ENCODE results near the gene RP9.

The RP9 gene

DNA sequence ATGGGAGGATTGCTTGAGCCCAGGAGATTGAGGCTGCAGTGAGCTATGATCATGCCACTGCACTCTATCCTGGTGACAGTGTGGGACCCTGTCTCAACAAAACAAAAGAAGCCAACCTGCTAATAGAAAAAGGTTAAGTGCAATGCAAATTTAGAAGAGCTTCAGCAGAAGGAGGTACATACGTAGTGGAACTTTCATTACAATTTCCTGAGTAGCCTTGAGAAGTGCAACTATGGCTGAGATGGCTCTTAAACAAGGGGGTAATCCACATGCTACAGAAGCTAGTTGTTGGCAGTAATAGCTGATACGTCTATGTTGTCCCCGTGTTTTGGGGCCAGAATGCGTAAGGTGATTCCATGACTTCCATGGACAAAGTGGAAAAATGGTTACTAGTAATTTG is 36.0 kb downstream of the RP9 start:
- DNase-seq (ENCODE audit: extremely low read depth, low read depth): no peak
- TF ChIP-seq, protein P1, sequence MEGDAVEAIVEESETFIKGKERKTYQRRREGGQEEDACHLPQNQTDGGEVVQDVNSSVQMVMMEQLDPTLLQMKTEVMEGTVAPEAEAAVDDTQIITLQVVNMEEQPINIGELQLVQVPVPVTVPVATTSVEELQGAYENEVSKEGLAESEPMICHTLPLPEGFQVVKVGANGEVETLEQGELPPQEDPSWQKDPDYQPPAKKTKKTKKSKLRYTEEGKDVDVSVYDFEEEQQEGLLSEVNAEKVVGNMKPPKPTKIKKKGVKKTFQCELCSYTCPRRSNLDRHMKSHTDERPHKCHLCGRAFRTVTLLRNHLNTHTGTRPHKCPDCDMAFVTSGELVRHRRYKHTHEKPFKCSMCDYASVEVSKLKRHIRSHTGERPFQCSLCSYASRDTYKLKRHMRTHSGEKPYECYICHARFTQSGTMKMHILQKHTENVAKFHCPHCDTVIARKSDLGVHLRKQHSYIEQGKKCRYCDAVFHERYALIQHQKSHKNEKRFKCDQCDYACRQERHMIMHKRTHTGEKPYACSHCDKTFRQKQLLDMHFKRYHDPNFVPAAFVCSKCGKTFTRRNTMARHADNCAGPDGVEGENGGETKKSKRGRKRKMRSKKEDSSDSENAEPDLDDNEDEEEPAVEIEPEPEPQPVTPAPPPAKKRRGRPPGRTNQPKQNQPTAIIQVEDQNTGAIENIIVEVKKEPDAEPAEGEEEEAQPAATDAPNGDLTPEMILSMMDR (IDR thresholded peaks at IDR 0.05; ENCODE audit: low read depth, low read length): no peak

DNA sequence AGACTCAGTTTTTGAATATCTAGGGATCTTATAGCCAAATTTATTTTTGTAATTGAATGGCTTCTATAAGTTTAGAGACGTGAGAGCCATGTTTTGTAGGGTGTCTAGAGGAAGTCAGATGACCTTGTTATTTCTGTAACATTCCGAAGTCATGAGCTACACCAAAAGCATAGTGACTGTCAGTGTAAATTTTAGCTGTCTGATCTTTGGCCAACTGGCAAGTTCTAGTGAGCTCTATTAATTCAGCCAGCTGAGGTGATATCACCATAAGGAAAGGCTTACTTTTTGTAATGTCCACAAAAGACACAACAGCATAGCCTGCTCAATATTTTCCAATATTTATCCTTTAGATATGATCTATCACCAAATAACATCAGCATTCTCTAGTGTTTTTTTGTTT is 36.7 kb downstream of the RP9 start:
- DNase-seq (ENCODE audit: extremely low read depth, low read depth): no peak

DNA sequence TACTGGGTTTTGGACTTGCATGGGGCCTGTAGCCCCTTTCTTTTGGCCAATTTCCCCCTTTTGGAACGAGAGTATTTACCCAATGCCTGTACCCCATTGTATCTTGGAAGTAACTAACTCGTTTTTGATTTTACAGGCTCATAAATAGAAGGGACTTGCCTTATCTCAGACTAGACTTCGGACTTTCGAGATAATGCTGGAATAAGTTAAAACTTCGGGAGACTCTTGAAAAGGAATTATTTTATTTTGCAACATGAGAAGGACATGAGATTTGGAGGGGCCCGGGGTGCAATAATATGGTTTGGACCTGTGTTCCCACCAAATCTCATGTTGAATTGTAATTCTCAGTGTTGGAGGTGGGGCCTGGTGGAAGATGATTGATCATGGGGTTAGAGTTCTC is 38.4 kb downstream of the RP9 start:
- DNase-seq (ENCODE audit: extremely low read depth, low read depth): no peak
- TF ChIP-seq, protein P1 (IDR thresholded peaks at IDR 0.05; ENCODE audit: low read depth, low read length): no peak

More for the DNA sequence above, 36.7 kb downstream of the RP9 start:
- TF ChIP-seq, protein P1 (IDR thresholded peaks at IDR 0.05; ENCODE audit: low read depth, low read length): no peak

DNA sequence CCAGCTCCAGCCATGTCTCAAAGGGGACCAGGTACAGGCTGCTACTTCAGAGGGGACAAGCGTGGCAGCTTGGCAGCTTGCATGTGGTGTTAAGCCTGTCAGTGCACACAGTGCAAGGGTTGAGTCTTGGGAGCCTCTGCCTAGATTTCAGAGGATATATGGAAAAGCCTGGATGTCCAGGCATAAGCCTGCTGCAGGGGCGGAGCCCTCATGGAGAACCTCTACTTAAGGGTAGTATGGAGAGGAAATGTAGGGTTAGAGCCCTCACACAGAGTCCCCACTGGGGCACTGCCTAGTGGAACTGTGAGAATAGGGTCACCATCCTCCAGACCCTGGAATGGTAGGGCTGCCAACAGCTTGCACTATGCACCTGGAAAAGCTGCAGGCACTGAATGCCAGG is 38.9 kb downstream of the RP9 start:
- no peak for DNase-seq (ENCODE audit: extremely low read depth, low read depth)
- TF ChIP-seq, protein P1 (IDR thresholded peaks at IDR 0.05; ENCODE audit: low read depth, low read length): no peak

DNA sequence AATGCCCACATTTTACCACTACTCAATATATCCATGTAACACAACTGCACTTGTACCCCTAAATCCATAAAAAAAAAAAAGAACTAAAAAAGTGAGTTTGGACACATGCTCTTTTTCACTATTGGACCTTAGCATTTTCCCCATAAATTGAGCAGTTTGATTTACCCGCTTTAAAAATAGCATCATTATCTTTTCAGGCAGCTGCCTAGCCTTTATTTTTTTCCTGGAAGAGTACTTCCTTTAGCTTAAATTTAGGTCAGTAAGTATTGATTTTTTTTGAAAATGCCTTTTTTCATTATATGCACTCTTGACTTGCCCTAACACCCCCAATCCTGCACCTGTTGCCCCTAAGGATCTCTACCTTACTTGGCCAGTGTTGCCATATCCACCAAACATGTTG is 41.3 kb downstream of the RP9 start:
- TF ChIP-seq, protein P1 (IDR thresholded peaks at IDR 0.05; ENCODE audit: low read depth, low read length): no peak
- no peak for DNase-seq (ENCODE audit: extremely low read depth, low read depth)

DNA sequence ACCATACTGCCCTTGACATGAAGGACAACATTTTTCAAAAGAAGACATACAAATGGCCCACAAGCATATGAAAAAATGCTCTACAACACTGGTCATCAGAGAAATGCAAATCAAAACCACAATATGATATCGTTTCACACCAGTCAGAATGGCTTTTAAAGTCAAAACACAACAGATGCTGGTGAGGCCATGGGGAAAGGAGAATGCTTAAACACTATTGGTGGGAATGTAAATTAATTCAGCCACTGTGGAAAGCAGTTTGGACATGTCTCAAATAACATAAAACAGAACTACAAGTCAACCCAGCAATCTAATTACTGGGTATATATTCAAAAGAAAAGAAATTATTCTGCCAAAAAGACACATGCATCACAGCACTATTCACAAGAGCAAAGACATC is 42.4 kb downstream of the RP9 start:
- TF ChIP-seq, protein P1 (IDR thresholded peaks at IDR 0.05; ENCODE audit: low read depth, low read length): no peak
- DNase-seq (ENCODE audit: extremely low read depth, low read depth): no peak

DNA sequence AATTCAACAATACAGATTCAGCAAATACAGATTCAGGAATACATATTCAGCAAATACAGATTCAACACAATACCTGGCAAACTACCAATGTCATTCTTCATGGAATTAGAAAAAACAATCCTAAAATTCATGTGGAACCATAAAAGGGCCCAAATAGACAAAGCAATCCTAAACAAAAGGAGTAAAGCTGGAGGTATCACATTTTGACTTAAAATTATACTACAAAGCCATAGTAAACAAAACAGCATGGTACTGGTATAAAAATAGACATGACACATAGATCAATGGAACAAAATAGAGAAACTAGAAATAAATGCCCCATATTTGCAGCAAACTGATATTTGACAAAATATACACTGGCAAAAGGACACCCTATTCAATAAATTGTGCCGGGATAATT is 43.2 kb downstream of the RP9 start:
- no peak for DNase-seq (ENCODE audit: extremely low read depth, low read depth)
- TF ChIP-seq, protein P1 (IDR thresholded peaks at IDR 0.05; ENCODE audit: low read depth, low read length): no peak
